ENCODE measurements around the gene C18orf63. TPM values are rescaled to one million over a fixed set of nuclear protein-coding genes. Genes with fewer than 3 reads are reported as not detected.

Gene C18orf63
- total RNA-seq, 1 experiment from 2014 or later = not detected

- TF ChIP-seq ETV6 (CRISPR knock-in tag; IDR thresholded peaks at IDR 0.05) (no peak), E2F1 (CRISPR knock-in tag; IDR thresholded peaks at IDR 0.05) (no peak), E2F4 (CRISPR knock-in tag; IDR thresholded peaks at IDR 0.05; ENCODE audit: borderline replicate concordance, low read depth) (no peak), MLX (CRISPR knock-in tag; IDR thresholded peaks at IDR 0.05) (no peak), USF2 (CRISPR knock-in tag; IDR thresholded peaks at IDR 0.05) (no peak), ZNF396 (CRISPR knock-in tag; IDR thresholded peaks at IDR 0.05; ENCODE audit: borderline replicate concordance) (no peak), PREB (CRISPR knock-in tag; IDR thresholded peaks at IDR 0.05; ENCODE audit: borderline replicate concordance) (no peak), ZNF219 (CRISPR knock-in tag; IDR thresholded peaks at IDR 0.05; ENCODE audit: borderline replicate concordance) (no peak), TP53 (CRISPR knock-in tag; IDR thresholded peaks at IDR 0.05) (no peak), KAT7 (CRISPR knock-in tag; IDR thresholded peaks at IDR 0.05; ENCODE audit: borderline replicate concordance) (no peak), STAT6 (CRISPR knock-in tag; conservative IDR thresholded peaks at IDR 0.05; ENCODE audit: low read depth) (no peak), GABPB1 (CRISPR knock-in tag; IDR thresholded peaks at IDR 0.05) (no peak), SP1 (CRISPR knock-in tag; conservative IDR thresholded peaks at IDR 0.05) (no peak), CDX4 (CRISPR knock-in tag; IDR thresholded peaks at IDR 0.05; ENCODE audit: borderline replicate concordance) (no peak), OVOL2 (CRISPR knock-in tag; IDR thresholded peaks at IDR 0.05; ENCODE audit: borderline replicate concordance) (no peak), HMGXB4 (CRISPR knock-in tag; IDR thresholded peaks at IDR 0.05) (no peak), NFYB (CRISPR knock-in tag; conservative IDR thresholded peaks at IDR 0.05; ENCODE audit: low read depth) (no peak)
- POLR2A ChIA-PET = no interaction called here
- Mint-ChIP-seq H3K27me3 (ENCODE audit: low read depth) (no peaks in the 10 kb centered on the region; the same call in 1 of the 2 replicates), H3K4me3 (no peak overlapping the region), H3K36me3 (peaks cover 18% of the 10 kb centered on the region), H3K4me1 (no peaks in the 10 kb centered on the region), H3K9me3 (peaks cover 11% of the 10 kb centered on the region), H3K27ac (no peak overlapping the region)
- no peak for ATAC-seq
- DNase-seq (ENCODE audit: low spot score) = no peak
- CTCF ChIA-PET = no interaction called here
These were observed 16.5 kb upstream of the C18orf63 start for GRCh38 chr18:74299162-74299561.
